T follicular helper cell (primary cell): Measurements from ENCODE around the gene CLEC11A.

Experiments used
- DNase-seq: peaks from one replicate; pipeline ENCODE4 v3.0.0-alpha.2; 2020; ENCODE audit warnings: low read depth
- total RNA-seq, 2 experiments: gene quantifications; one replicate each; lab custom pipeline; 2026; lab: John Stamatoyannopoulos, UW

CLEC11A gene, protein sequence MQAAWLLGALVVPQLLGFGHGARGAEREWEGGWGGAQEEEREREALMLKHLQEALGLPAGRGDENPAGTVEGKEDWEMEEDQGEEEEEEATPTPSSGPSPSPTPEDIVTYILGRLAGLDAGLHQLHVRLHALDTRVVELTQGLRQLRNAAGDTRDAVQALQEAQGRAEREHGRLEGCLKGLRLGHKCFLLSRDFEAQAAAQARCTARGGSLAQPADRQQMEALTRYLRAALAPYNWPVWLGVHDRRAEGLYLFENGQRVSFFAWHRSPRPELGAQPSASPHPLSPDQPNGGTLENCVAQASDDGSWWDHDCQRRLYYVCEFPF
- 0.12 to 0.17 reads per million in 2 experiments for total RNA-seq

DNA sequence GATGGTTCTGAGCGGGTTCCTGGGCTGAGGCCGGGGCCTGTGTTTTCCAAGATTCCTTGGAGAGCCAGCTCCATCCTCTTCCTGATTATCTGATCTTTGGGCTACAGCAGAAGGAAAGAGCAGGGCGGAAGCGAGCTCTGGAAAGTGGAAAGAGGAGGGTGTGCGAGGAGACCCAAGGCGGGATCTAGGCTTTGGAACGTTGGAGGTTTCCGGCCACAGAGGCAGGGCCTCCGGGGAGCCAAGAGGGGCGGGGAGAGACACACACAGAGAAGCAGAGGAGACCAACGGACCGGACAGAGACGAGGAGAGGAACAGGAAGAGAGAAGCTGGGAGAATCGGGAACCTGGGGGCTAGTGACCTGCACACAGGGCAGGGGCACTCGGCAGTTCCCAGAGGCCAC lies at the start of gene CLEC11A:
TSS of gene CLEC11A (plus strand) at position 296 of the 400 bp plus-strand sequence. CDS start 162 bp downstream, outside the sequence.
- DNase-seq = no peak

DNA sequence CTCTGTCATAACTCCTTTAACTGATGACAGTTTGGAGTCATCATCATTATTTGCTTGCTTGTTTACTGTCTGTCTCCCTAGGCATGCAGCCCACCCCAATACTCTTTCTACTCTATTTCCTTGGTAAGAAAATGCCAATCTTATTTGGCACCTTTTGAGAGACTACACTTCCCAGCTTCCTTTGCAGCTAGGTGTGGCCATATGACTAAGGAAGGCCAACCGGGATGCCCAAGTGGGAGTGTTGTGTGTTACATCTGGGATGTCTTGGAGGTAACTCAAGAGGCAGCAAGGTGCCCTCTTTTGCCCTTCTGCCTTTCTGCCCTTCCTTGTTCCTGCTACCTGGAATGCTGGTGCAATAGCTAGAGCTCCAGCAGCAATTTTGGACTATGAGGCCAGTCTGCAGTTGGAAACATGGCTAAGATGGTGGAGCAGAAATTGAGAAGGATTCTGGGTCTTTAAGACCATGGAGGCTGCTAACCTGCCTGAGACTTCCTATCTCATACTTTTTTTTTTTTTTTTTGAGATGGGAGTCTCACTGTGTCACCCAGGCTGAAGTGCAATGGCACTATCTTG lies 46.5 kb upstream of the CLEC11A start:
- DNase-seq = no peak

DNA sequence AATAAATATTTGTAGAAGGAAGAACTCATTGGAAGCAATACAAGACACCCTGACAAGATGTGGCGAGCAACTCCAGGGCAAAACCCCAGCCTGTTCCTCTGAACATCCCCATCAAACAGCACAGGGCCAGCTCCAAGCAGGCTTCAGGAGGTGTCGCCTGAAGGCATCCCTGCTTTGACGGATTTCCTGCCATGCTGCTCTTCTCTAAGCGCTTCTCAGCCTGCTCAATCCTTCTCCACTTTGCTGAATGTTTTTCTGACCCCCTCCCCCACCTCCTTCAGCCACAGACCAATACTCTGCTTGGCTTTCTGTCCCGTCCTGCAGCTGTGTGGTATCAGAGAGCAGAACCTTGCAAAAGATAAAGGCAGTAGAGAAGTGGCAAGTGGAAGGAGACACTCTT lies 45.5 kb upstream of the CLEC11A start:
- DNase-seq = no peak

GRCh38 chr19:50678323-50678722 lies 44.8 kb upstream of the CLEC11A start:
- no peak for DNase-seq

DNA sequence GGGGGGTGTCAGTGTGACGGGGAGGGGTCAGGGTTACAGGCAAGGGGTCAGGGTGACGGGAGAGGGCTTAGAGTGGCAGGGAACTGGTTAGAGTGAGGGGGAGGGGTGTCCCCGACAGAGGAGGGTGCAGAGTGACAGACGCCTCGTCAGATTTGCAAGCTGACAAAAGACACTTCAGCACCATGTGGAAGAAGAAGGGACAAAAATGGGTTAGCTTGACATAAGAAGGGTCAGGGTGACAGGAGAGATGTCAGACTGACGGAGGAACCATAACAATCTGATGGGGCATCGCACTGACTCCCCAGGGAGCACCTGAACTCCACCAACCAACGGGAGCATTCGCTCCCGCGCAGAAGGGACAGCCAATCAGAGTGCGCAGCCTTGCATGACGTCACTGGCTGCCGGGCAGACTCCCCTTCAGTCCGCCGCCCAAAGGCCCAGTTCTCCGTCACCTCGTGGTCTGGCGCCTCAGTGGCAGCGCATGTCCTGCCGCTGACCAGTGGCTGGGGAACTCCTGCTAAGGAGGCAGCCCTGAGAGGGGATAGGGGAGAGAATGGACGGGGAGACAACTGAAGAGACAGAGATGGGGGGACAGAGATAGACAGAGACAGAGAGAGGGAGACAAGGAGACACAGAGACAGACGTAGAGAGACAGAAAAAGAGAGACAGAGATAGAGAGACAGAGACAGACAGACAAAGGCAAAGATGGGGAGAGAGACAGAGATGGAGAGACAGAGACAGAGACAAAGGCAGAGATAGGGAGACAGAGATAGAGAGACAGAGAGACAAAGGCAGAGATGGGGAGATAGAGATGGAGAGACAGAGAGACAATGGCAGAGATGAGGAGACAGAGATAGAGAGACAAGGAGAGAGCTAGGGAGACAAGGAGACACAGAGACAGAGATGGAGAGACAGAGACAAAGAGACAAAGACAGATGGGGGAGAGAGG lies 43.7 kb upstream of the CLEC11A start:
- peak; percentile 58 for DNase-seq

DNA sequence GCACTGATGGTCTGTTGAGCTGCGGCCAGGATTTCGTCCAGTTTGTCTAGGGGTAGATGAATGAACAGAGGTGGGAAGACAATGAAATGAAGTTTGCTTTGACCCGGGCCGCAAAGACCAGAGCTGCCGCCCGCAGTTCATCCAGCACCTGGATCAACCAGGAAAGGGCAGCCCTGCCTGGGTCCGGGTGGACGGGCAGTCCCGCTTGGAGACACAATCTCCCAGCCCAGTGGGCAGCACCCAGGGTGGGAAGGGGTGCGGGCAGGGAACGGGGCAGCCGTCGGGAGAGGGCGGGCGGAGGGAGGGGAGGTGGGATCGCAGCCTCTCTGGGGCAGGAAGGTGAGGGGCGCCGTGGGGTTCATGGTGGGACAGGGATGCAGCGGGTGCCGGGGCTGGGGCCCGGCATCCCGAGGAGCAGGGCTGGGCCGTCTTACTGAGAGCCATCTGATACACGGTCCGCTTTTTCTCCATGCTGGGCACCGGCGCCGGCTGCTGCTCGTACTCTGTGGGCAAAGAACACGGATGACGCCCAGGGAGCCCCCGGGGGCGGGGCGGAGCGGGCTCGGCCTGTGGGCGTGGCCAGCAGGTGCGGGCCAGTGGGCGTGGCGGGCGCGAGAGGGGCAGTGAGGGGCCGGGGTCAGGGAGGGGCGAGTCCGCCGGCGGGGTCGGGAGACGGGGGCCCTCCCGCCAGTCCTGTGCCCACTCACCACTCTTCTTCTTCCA lies 36.7 kb upstream of the CLEC11A start:
- no peak for DNase-seq

DNA sequence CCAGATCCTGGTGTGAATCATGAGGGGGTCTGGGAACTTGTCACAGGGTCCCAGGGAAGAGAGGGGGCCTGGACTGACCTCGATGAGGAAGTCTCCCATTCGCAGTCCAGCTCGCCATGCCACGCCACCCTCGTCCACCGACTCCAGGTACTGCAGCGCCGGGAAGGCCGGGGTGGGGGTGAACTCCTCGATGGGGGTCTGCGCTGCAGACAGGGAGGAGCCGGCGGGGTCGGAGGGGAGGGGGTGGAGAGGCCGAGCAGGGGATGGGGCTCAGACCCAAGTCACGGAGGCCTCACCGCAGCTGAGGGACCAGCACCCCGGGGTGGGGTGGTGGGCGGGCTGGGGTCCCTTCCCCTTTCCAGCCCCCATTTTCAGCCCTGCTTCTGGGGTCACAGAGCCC lies 34.4 kb upstream of the CLEC11A start:
- DNase-seq = no peak

DNA sequence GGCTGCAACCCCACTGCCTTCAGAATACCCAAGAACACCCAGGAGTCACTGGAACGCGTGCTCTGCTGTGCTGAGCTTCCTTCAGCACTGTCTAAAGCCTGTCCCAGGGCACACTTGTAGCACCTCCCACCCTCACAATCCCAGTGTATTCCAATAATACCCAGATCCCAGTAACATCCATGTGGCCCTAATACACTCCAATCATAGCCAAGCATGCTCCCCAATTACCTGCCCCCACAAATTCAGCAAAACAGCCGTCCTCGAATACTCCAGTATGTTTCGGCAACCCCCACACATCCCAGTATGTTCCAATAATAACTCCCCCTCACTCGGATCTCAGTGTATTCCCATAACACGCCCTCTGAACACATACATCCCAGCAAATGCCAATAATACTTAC lies 32.7 kb upstream of the CLEC11A start:
- DNase-seq = no peak

- no peak for DNase-seq
These were observed 29.8 kb upstream of the CLEC11A start for GRCh38 chr19:50693064-50693975.

- no peak for DNase-seq
These were observed 28.4 kb upstream of the CLEC11A start for GRCh38 chr19:50694815-50695145.

GRCh38 chr19:50695251-50696093 lies 27.7 kb upstream of the CLEC11A start:
- DNase-seq = no peak

- DNase-seq = no peak
These were observed 27.1 kb upstream of the CLEC11A start for GRCh38 chr19:50696094-50696483.

DNA sequence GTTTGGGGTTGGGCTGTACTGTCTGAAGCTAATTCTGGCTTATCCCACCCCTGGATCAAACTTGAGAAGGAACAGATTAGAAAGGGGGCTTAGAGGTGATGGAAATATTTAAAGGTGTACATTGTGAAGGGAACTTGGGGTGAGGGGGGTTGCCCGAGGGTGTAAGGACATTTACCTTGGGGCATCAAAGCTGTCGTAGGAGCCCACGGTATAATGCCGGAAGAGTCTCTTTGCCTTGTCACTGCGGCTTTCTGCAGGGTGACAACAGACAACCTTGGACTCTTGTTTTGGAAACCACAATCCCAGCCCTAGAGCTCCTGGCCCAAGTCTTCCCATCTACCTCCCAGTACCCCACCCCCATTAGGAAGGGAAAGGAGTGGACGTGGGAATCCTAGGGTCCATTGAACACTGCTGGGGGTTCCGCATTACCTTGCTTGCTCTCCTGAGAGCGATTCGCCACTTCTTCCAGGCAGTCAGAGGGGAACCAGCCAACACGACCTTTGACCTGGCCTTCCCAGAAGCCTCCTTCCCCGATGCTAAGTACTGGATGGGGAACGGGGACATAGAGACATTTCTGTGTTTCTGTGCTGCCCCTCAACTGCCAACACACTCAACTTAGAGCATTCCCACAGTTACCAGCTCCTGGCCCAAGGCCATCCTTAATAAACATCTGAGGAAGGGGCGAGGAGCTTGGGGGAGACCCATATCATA lies 25.6 kb upstream of the CLEC11A start:
- no peak for DNase-seq

GRCh38 chr19:50701367-50701985 lies 21.7 kb upstream of the CLEC11A start:
- DNase-seq = no peak

GRCh38 chr19:50702158-50702870 lies 20.9 kb upstream of the CLEC11A start:
- DNase-seq = no peak

GRCh38 chr19:50702871-50703829 lies 20.0 kb upstream of the CLEC11A start:
- DNase-seq = no peak
